ENCODE results near the gene NDUFA7. TPM values are rescaled to one million over a fixed set of nuclear protein-coding genes. Genes with fewer than 3 reads are reported as not detected.
A peak's percentile ranks its signal among the peaks of the same experiment; 100 is the strongest.
"Not testable (repeated sequence)": the region's sequence is repeated elsewhere in the genome, so short reads cannot be mapped to it uniquely, and the experiment has no call there.

NDUFA7 gene
- total RNA-seq, 2 donors from 2014 or later = 81.0 to 82.0 TPM

DNA sequence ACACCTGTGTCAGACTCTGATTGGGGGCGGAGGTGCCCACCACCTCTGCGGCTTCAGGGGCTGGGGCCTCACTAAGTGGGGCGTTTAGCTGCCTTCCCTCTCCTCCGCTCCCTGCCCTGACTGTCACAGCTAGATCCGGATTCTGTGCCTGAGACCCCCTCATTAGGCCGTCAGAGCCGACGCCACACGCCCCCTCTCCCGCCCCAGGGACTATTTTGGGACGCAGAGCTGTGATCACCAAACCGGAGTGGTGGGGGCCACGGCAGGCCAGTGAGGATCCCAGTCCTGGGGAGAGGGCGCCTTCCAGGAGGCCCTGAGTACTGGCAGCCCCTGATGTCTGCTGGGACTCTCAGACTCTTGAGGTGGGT is 21.1 kb upstream of the NDUFA7 start:
- no peaks in the 10 kb centered on the region for H3K9me3 ChIP-seq
- H3K27ac ChIP-seq = peak overlapping the region; percentile 66 to 87
- peak overlapping the region; percentile 42 to 61 for H3K4me3 ChIP-seq
- peaks cover 0 to 17% of the 10 kb centered on the region in 2 donors for H3K4me1 ChIP-seq
- no peaks in the 10 kb centered on the region for H3K36me3 ChIP-seq
- TF ChIP-seq CTCF (IDR thresholded peaks at IDR 0.05) = no peak
- no peaks in the 10 kb centered on the region for H3K27me3 ChIP-seq
- no peak for DNase-seq (ENCODE audit: low spot score)

DNA sequence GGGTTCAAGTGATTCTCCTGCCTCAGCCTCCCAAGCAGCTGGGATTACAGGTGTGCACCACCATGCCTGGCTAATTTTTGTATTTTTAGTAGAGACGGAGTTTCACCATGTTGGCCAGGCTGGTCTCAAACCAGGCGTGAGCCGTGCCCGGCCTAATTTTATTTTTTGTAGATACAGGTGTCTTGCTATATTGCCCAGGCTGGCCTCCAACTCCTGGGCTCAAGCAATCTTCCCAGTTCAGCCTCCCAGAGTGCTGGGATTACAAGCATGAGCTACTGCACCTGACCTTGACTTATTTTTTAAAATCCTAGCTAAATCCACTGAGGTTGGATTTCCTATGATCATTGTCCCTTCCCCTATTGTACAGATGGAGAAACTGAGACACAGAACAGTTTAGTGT is 20.3 kb upstream of the NDUFA7 start:
- not testable (repeated sequence) for H3K36me3 ChIP-seq; H3K9me3 ChIP-seq; H3K27me3 ChIP-seq; DNase-seq (ENCODE audit: low spot score)
- H3K4me1 ChIP-seq = peaks cover 0 to 17% of the 10 kb centered on the region in 2 donors
- H3K27ac ChIP-seq = peak overlapping the region; percentile 66 to 87
- H3K4me3 ChIP-seq = peak overlapping the region in 1 of 2 donors; percentile 61

GRCh38 chr19:8340341-8341096 is 19.3 kb upstream of the NDUFA7 start:
- no peaks in the 10 kb centered on the region for H3K9me3 ChIP-seq
- TF ChIP-seq CTCF (IDR thresholded peaks at IDR 0.05) = no peak
- H3K4me1 ChIP-seq = peaks cover 0 to 23% of the 10 kb centered on the region in 2 donors
- peak overlapping the region in 1 of 2 donors; percentile 9 for H3K4me3 ChIP-seq
- H3K36me3 ChIP-seq = no peaks in the 10 kb centered on the region
- H3K27ac ChIP-seq = peak overlapping the region; percentile 66 to 87
- H3K27me3 ChIP-seq = no peaks in the 10 kb centered on the region
- peak; percentile 73 for DNase-seq (ENCODE audit: low spot score)

DNA sequence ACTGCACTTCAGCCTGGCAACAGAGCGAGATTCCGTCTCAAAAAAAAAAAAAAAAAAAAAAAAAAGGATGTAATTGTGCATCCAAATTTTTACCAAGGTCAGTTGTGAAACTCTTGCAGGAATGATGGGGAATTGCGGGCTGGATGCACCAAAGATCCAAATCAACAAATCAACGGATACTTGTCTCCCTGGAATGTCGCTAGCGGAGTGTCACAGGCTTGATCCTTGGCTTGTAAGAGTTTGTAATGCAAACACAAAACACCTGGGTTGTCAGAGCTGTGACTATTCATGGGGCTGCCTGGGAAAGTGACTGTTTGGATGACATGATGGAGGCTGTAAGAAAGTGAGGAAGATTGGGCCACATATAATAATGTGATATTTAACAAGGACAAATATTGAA is 17.7 kb upstream of the NDUFA7 start:
- DNase-seq (ENCODE audit: low spot score) = no peak
- H3K4me1 ChIP-seq = peaks cover 0 to 33% of the 10 kb centered on the region in 2 donors
- H3K36me3 ChIP-seq = no peaks in the 10 kb centered on the region
- H3K9me3 ChIP-seq = no peaks in the 10 kb centered on the region
- no peak overlapping the region for H3K27ac ChIP-seq
- peaks cover 2 to 10% of the 10 kb centered on the region in 2 donors for H3K27me3 ChIP-seq
- no peak for TF ChIP-seq CTCF (IDR thresholded peaks at IDR 0.05)
- H3K4me3 ChIP-seq = no peak overlapping the region

DNA sequence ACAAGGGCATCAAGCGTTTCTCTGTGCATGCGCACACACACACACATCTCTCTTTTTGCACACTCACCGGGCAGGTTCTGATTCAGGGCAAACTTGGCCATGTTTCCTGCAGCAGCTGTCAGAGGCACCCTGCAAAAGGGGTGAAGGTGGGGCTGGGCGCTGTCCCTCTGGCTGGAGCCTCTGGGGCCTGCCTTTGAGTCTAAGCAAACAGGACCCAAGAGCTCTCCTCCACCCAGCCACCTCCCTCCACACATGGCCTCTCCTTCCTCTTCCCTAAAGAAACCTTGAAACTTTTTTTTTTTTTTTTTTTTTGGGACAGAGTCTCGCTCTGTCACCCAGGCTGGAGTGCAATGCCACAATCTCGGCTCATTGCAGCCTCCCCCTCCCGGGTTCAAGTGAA is 16.6 kb upstream of the NDUFA7 start:
- H3K27me3 ChIP-seq = peaks cover 9 to 10% of the 10 kb centered on the region in 2 donors
- no peaks in the 10 kb centered on the region for H3K36me3 ChIP-seq
- no peak overlapping the region for H3K4me3 ChIP-seq
- no peak for DNase-seq (ENCODE audit: low spot score)
- H3K4me1 ChIP-seq = peaks cover 0 to 34% of the 10 kb centered on the region in 2 donors
- no peak for TF ChIP-seq CTCF (IDR thresholded peaks at IDR 0.05)
- H3K27ac ChIP-seq = no peak overlapping the region
- H3K9me3 ChIP-seq = no peaks in the 10 kb centered on the region

DNA sequence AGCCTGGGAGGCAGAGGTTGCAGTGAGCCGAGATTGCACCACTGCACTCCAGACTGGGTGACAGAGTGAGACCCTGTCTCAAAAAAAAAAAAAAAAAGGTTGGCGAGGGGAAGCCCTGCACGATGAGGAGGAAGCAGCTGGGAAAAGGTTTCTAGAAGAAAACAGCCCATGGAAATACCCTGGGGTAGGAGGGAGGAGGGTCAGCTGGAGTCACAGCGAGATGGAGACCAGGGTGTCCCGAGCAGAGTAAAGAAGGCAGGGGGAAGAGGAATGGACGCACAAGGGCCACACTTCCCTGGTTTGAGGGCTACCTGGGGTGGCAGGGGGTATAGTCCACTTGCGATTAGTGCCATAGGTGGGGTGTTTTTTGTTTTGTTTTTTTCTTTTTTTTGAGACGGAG is 15.5 kb upstream of the NDUFA7 start:
- peaks cover 0 to 30% of the 10 kb centered on the region in 2 donors for H3K4me1 ChIP-seq
- H3K27me3 ChIP-seq = peaks cover 9 to 10% of the 10 kb centered on the region in 2 donors

More for the DNA sequence above, 15.5 kb upstream of the NDUFA7 start:
- no peak for TF ChIP-seq CTCF (IDR thresholded peaks at IDR 0.05)
- Histone ChIP-seq H3K9me3 (no peaks in the 10 kb centered on the region), H3K36me3 (no peaks in the 10 kb centered on the region), H3K4me3 (no peak overlapping the region), H3K27ac (no peak overlapping the region)
- DNase-seq (ENCODE audit: low spot score) = no peak
